Measurements from ENCODE around the gene ADGRE3.

DNA sequence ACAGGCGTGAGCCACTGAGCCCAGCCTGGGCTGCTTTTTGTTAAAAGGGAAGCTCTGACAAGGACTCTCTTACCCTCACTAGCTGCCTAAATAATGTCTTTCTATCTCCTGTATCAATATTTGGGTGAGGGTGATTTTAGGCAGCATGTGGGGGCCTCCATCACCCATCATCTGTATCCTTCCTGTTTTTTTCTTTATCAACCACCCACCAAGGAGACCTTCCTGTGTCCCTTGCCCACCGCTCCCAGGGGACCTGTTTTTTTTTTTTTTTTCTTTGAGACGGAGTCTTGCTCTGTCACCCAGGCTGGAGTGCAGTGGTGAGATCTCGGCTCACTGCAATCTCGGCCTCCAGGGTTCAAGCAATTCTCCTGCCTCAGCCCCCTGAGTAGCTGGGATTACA is 97.4 kb downstream of the ADGRE3 start:
- TF ChIP-seq, protein P1, sequence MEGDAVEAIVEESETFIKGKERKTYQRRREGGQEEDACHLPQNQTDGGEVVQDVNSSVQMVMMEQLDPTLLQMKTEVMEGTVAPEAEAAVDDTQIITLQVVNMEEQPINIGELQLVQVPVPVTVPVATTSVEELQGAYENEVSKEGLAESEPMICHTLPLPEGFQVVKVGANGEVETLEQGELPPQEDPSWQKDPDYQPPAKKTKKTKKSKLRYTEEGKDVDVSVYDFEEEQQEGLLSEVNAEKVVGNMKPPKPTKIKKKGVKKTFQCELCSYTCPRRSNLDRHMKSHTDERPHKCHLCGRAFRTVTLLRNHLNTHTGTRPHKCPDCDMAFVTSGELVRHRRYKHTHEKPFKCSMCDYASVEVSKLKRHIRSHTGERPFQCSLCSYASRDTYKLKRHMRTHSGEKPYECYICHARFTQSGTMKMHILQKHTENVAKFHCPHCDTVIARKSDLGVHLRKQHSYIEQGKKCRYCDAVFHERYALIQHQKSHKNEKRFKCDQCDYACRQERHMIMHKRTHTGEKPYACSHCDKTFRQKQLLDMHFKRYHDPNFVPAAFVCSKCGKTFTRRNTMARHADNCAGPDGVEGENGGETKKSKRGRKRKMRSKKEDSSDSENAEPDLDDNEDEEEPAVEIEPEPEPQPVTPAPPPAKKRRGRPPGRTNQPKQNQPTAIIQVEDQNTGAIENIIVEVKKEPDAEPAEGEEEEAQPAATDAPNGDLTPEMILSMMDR (IDR thresholded peaks at IDR 0.05) = no peak
- no peak for TF ChIP-seq ZC3H11A (IDR thresholded peaks at IDR 0.05)
- TF ChIP-seq SREBF2 (IDR thresholded peaks at IDR 0.05) = no peak
- TF ChIP-seq EP300 (IDR thresholded peaks at IDR 0.05) = no peak
- no peak for TF ChIP-seq HOXB5 (CRISPR knock-in tag; IDR thresholded peaks at IDR 0.05)
- TF ChIP-seq, protein P2, sequence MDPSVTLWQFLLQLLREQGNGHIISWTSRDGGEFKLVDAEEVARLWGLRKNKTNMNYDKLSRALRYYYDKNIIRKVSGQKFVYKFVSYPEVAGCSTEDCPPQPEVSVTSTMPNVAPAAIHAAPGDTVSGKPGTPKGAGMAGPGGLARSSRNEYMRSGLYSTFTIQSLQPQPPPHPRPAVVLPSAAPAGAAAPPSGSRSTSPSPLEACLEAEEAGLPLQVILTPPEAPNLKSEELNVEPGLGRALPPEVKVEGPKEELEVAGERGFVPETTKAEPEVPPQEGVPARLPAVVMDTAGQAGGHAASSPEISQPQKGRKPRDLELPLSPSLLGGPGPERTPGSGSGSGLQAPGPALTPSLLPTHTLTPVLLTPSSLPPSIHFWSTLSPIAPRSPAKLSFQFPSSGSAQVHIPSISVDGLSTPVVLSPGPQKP (IDR thresholded peaks at IDR 0.05; ENCODE audit: low read depth, low read length) = no peak
- TF ChIP-seq RFX5 (IDR thresholded peaks at IDR 0.05) = no peak
